SIG-M5 treated with dmso at 0.1 percent for 504 hours (cell line): ENCODE results near the gene PKP4.
A peak's percentile ranks its signal among the peaks of the same experiment; 100 is the strongest.
"Not testable (repeated sequence)": the region's sequence is repeated elsewhere in the genome, so short reads cannot be mapped to it uniquely, and the experiment has no call there.

Experiments
- DNase-seq: peaks from one replicate; lab custom pipeline; 2025; ENCODE audit not compliant: unreplicated experiment; lab: John Stamatoyannopoulos, UW

Gene PKP4

GRCh38 chr2:158456309-158457066, at the start of gene PKP4, which contains the start of gene CCDC148:
TSS of gene PKP4 (plus strand) at chr2:158456952. CDS start at chr2:158533185, 76,233 bp downstream.
TSS of gene CCDC148 (minus strand) at chr2:158456753. CDS start at chr2:158456439, 314 bp downstream.
- DNase-seq: peak; percentile 87

GRCh38 chr2:158407031-158407430, 49.7 kb upstream of the PKP4 start:
- DNase-seq: no peak

GRCh38 chr2:158410132-158410531, 46.6 kb upstream of the PKP4 start:
- no peak for DNase-seq

- no peak for DNase-seq
These were observed 45.0 kb upstream of the PKP4 start for GRCh38 chr2:158411748-158412147.

GRCh38 chr2:158412206-158412605, 44.5 kb upstream of the PKP4 start:
- no peak for DNase-seq

GRCh38 chr2:158413581-158413980, 43.2 kb upstream of the PKP4 start:
- no peak for DNase-seq

GRCh38 chr2:158414538-158414937, 42.2 kb upstream of the PKP4 start:
- DNase-seq: no peak

- no peak for DNase-seq
These were observed 24.6 kb upstream of the PKP4 start for GRCh38 chr2:158432117-158432516.

GRCh38 chr2:158433716-158434115, 23.0 kb upstream of the PKP4 start:
- DNase-seq: not testable (repeated sequence)

GRCh38 chr2:158439062-158439461, 17.7 kb upstream of the PKP4 start:
- DNase-seq: not testable (repeated sequence)

- DNase-seq: no peak
These were observed 13.1 kb upstream of the PKP4 start for GRCh38 chr2:158443606-158444005.

- peak; percentile 69 for DNase-seq
These were observed 507 bp downstream of the PKP4 start for GRCh38 chr2:158457092-158457825.

- DNase-seq: peak; percentile 73
These were observed 1.3 kb downstream of the PKP4 start for GRCh38 chr2:158457826-158458616.

- no peak for DNase-seq
These were observed 1.8 kb downstream of the PKP4 start for GRCh38 chr2:158458617-158458920.

GRCh38 chr2:158459161-158460003, 2.6 kb downstream of the PKP4 start:
- peak; percentile 35 for DNase-seq

- no peak for DNase-seq
These were observed 4.0 kb downstream of the PKP4 start for GRCh38 chr2:158460632-158461297.

- no peak for DNase-seq
These were observed 6.8 kb downstream of the PKP4 start for GRCh38 chr2:158463496-158464095.

- peak; percentile 7 for DNase-seq
These were observed 7.9 kb downstream of the PKP4 start for GRCh38 chr2:158464426-158465281.

- DNase-seq: no peak
These were observed 10.5 kb downstream of the PKP4 start for GRCh38 chr2:158467248-158467647.
